ENCODE measurements around the gene CXCL5. TPM values are rescaled to one million over a fixed set of nuclear protein-coding genes. Genes with fewer than 3 reads are reported as not detected.

CXCL5 gene
- total RNA-seq, 1 donor from 2014 or later = not detected

DNA sequence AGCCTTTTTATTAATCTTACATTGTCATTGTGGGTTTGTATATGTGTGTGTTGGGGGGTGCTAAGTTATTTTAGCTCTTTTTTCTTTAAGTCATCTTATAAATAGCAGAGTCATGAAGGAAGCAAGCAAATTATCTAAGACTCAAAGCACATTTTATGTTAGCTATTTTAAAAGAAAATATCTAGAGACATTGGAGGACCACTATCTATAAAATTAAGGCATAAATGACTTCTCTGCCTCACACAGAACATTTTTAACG, 6.8 kb downstream of the CXCL5 start:
- TF ChIP-seq POLR2AphosphoS5 (IDR thresholded peaks at IDR 0.05; ENCODE audit: insufficient read depth in 1 of 2, low read depth in 1 of 2) (no peak), POLR2A (IDR thresholded peaks at IDR 0.05) (no peak)
- TF ChIP-seq, protein P1, sequence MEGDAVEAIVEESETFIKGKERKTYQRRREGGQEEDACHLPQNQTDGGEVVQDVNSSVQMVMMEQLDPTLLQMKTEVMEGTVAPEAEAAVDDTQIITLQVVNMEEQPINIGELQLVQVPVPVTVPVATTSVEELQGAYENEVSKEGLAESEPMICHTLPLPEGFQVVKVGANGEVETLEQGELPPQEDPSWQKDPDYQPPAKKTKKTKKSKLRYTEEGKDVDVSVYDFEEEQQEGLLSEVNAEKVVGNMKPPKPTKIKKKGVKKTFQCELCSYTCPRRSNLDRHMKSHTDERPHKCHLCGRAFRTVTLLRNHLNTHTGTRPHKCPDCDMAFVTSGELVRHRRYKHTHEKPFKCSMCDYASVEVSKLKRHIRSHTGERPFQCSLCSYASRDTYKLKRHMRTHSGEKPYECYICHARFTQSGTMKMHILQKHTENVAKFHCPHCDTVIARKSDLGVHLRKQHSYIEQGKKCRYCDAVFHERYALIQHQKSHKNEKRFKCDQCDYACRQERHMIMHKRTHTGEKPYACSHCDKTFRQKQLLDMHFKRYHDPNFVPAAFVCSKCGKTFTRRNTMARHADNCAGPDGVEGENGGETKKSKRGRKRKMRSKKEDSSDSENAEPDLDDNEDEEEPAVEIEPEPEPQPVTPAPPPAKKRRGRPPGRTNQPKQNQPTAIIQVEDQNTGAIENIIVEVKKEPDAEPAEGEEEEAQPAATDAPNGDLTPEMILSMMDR (IDR thresholded peaks at IDR 0.05) = no peak
- Histone ChIP-seq H3K4me1 (no peaks in the 10 kb centered on the region), H3K9me3 (no peaks in the 10 kb centered on the region), H3K27ac (no peak overlapping the region), H3K36me3 (no peaks in the 10 kb centered on the region), H3K4me3 (no peak overlapping the region), H3K27me3 (no peaks in the 10 kb centered on the region)
- DNase-seq (ENCODE audit: extremely low spot score in 2 of 2) = no peak
- intact Hi-C loops (cut with DNase I) = no loop called here

- no peaks in the 10 kb centered on the region for H3K27me3 ChIP-seq
- intact Hi-C loops (cut with DNase I) = no loop called here
- no peak overlapping the region for H3K4me3 ChIP-seq
- no peaks in the 10 kb centered on the region for H3K9me3 ChIP-seq
- H3K27ac ChIP-seq = no peak overlapping the region
- TF ChIP-seq, protein P1 (IDR thresholded peaks at IDR 0.05) = no peak
- TF ChIP-seq POLR2A (IDR thresholded peaks at IDR 0.05) (no peak), POLR2AphosphoS5 (IDR thresholded peaks at IDR 0.05; ENCODE audit: insufficient read depth in 1 of 2, low read depth in 1 of 2) (no peak)
- H3K36me3 ChIP-seq = no peaks in the 10 kb centered on the region
- DNase-seq (ENCODE audit: extremely low spot score in 2 of 2) = no peak
- no peaks in the 10 kb centered on the region for H3K4me1 ChIP-seq
These were observed 7.3 kb downstream of the CXCL5 start for GRCh38 chr4:73990988-73991741.

DNA sequence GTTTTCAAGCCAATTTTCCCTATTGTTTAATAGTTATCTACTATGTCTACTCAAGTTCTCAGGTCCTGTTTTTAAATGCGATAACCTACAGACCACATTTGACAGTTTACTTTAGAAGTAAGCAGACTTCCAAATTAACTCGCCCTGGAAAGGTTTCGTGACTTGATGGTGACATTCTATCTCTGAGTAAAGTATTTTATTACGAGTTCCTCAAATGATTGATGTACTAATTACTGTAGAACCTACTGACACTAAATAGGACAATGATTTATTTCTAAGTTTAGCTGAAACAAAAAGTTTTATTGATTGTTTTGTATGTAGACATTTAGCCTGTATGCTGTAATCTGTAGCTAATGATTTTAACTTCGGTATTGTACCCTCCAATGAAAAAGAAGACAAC, 8.5 kb downstream of the CXCL5 start:
- H3K27me3 ChIP-seq = no peaks in the 10 kb centered on the region
- TF ChIP-seq POLR2AphosphoS5 (IDR thresholded peaks at IDR 0.05; ENCODE audit: insufficient read depth in 1 of 2, low read depth in 1 of 2) (no peak), POLR2A (IDR thresholded peaks at IDR 0.05) (no peak)
- TF ChIP-seq, protein P1 (IDR thresholded peaks at IDR 0.05) = no peak
- H3K27ac ChIP-seq = no peak overlapping the region
- H3K36me3 ChIP-seq = no peaks in the 10 kb centered on the region
- DNase-seq (ENCODE audit: extremely low spot score in 2 of 2) = no peak
- H3K4me3 ChIP-seq = no peak overlapping the region
- intact Hi-C loops (cut with DNase I) = no loop called here
- H3K4me1 ChIP-seq = no peaks in the 10 kb centered on the region
- no peaks in the 10 kb centered on the region for H3K9me3 ChIP-seq

DNA sequence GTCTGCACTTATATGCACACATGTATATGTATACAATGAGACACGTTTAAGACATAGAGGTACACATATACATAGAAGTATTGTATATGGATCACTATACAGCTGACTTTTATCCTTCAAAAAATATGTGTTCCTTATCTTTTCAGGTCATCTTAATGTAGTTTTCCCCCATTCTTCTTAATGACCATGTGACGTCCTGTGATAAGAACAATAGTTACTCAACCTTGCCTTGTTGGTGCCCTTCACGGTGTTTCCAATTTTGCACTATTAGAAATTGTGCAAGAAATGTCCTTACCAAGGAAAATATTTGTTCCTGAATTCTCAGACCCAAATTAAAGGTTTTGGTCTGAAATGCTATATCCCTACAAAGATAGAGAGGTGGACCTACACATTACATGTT, 9.4 kb downstream of the CXCL5 start:
- no peak for DNase-seq (ENCODE audit: extremely low spot score in 2 of 2)
- H3K27me3 ChIP-seq = no peaks in the 10 kb centered on the region
- no peaks in the 10 kb centered on the region for H3K36me3 ChIP-seq
- no peaks in the 10 kb centered on the region for H3K9me3 ChIP-seq
- intact Hi-C loops (cut with DNase I) = no loop called here
- H3K4me3 ChIP-seq = no peak overlapping the region
- no peaks in the 10 kb centered on the region for H3K4me1 ChIP-seq
- no peak overlapping the region for H3K27ac ChIP-seq
- TF ChIP-seq, protein P1 (IDR thresholded peaks at IDR 0.05) = no peak
- TF ChIP-seq POLR2AphosphoS5 (IDR thresholded peaks at IDR 0.05; ENCODE audit: insufficient read depth in 1 of 2, low read depth in 1 of 2) (no peak), POLR2A (IDR thresholded peaks at IDR 0.05) (no peak)

- TF ChIP-seq POLR2A (IDR thresholded peaks at IDR 0.05) = no peak
- TF ChIP-seq POLR2AphosphoS5 (IDR thresholded peaks at IDR 0.05; ENCODE audit: insufficient read depth in 1 of 2, low read depth in 1 of 2) = no peak
- TF ChIP-seq, protein P1 (IDR thresholded peaks at IDR 0.05) = no peak
- Histone ChIP-seq H3K36me3 (no peaks in the 10 kb centered on the region), H3K27me3 (no peaks in the 10 kb centered on the region), H3K4me1 (no peaks in the 10 kb centered on the region), H3K9me3 (no peaks in the 10 kb centered on the region), H3K27ac (no peak within 1 kb of the TSS), H3K4me3 (no peak within 1 kb of the TSS)
- intact Hi-C loops (cut with DNase I) = no loop called here
- no peak for DNase-seq (ENCODE audit: extremely low spot score in 2 of 2)
These were observed 10.4 kb downstream of the CXCL5 start, which contains the start of gene PPBP for GRCh38 chr4:73988061-73988460. Gene PPBP (minus strand): TSS chr4:73988190. CDS start chr4:73988103, 87 bp downstream.
